Progenitor cell of endocrine pancreas (in vitro differentiated cells): ENCODE measurements around the gene TSPAN6. TPM values are rescaled to one million over a fixed set of nuclear protein-coding genes. Genes with fewer than 3 reads are reported as not detected.

Source experiments
- DNase-seq: peaks from one replicate; pipeline ENCODE4 v3.0.0; 2021; ENCODE audit warnings: low spot score; ENCODE audit not compliant: unreplicated experiment
- H3K27ac Mint-ChIP-seq: 2 replicates; pipeline ENCODE4 v1.8.0; 2021; ENCODE audit warnings: mild to moderate bottlenecking, moderate library complexity, mixed read lengths
- H3K27me3 Mint-ChIP-seq: 2 replicates; pipeline ENCODE4 v1.8.0; 2021; ENCODE audit warnings: mixed read lengths
- H3K36me3 Mint-ChIP-seq: 2 replicates; pipeline ENCODE4 v1.8.0; 2022; ENCODE audit warnings: mixed read lengths; ENCODE audit not compliant: insufficient read depth
- H3K4me1 Mint-ChIP-seq: 2 replicates; pipeline ENCODE4 v1.8.0; 2021; ENCODE audit warnings: low read depth, mixed read lengths
- H3K4me3 Mint-ChIP-seq: 2 replicates; pipeline ENCODE4 v1.8.0; 2021; ENCODE audit warnings: low read depth, mild to moderate bottlenecking, moderate library complexity, mixed read lengths
- H3K9me3 Mint-ChIP-seq: 2 replicates; pipeline ENCODE4 v1.8.0; 2021; ENCODE audit warnings: low read depth, mixed read lengths
- CTCF ChIP-seq: fragments of 200-600 bp; sonication (generic); IDR thresholded peaks from one replicate; pipeline ENCODE4 v1.5.0; 2021; ENCODE audit warnings: antibody characterized with exemption, mild to moderate bottlenecking; ENCODE audit not compliant: unreplicated experiment
- total RNA-seq: library from RNA; stranded (reverse); gene quantifications from 2 replicates; pipeline ENCODE4 v1.2.1, GENCODE V29; 2021

Gene TSPAN6
- total RNA-seq, 1 donor from 2014 or later = 167 TPM

GRCh38 chrX:100591256-100592051 lies 45.2 kb downstream of the TSPAN6 start:
- no peaks in the 10 kb centered on the region for H3K36me3 Mint-ChIP-seq
- peaks cover 7% of the 10 kb centered on the region for H3K9me3 Mint-ChIP-seq
- H3K27me3 Mint-ChIP-seq = no peaks in the 10 kb centered on the region
- no peak for TF ChIP-seq CTCF
- H3K27ac Mint-ChIP-seq = no peak overlapping the region
- peaks cover 6% of the 10 kb centered on the region for H3K4me1 Mint-ChIP-seq
- H3K4me3 Mint-ChIP-seq = no peak overlapping the region
- no peak for DNase-seq

- Mint-ChIP-seq H3K36me3 (no peaks in the 10 kb centered on the region), H3K27ac (no peak overlapping the region), H3K4me3 (no peak overlapping the region), H3K4me1 (peaks cover 8% of the 10 kb centered on the region), H3K9me3 (peaks cover 15% of the 10 kb centered on the region), H3K27me3 (no peaks in the 10 kb centered on the region)
- DNase-seq = no peak
- TF ChIP-seq CTCF = no peak
Observed at GRCh38 chrX:100587861-100588260, 48.7 kb downstream of the TSPAN6 start.

GRCh38 chrX:100586747-100587146 lies 49.9 kb downstream of the TSPAN6 start:
- H3K4me1 Mint-ChIP-seq = peaks cover 7% of the 10 kb centered on the region
- H3K27ac Mint-ChIP-seq = no peak overlapping the region
- H3K36me3 Mint-ChIP-seq = no peaks in the 10 kb centered on the region
- no peaks in the 10 kb centered on the region for H3K27me3 Mint-ChIP-seq
- no peak overlapping the region for H3K4me3 Mint-ChIP-seq
- no peak for TF ChIP-seq CTCF
- no peak for DNase-seq
- H3K9me3 Mint-ChIP-seq = peaks cover 22% of the 10 kb centered on the region

GRCh38 chrX:100584611-100585010 lies 52.0 kb downstream of the TSPAN6 start, which contains the start of gene TNMD:
TNMD (plus strand) TSS chrX:100584936; CDS start chrX:100585019, 83 bp downstream.
- Mint-ChIP-seq H3K9me3 (peaks cover 33% of the 10 kb centered on the region), H3K27ac (no peak within 1 kb of the TSS), H3K27me3 (no peaks in the 10 kb centered on the region), H3K4me3 (no peak within 1 kb of the TSS), H3K36me3 (no peaks in the 10 kb centered on the region), H3K4me1 (peaks cover 7% of the 10 kb centered on the region)
- no peak for TF ChIP-seq CTCF
- DNase-seq = no peak

Other genes with a start within 250 kb of the TSPAN6 start
- gene PCDH19, start 226.5 kb downstream of the TSPAN6 start, total RNA-seq = 33.3 and 47.5 TPM in 2 replicates
- gene TNMD, start 51.9 kb downstream of the TSPAN6 start, total RNA-seq = not detected in 2 replicates
- 0.24 and 0.38 TPM in 2 replicates for gene SRPX2, start 7.4 kb upstream of the TSPAN6 start, total RNA-seq
- 1.8 and 2.9 TPM in 2 replicates for gene SYTL4, start 95.3 kb upstream of the TSPAN6 start, total RNA-seq
- gene CSTF2, start 183.6 kb upstream of the TSPAN6 start, total RNA-seq = 20.2 and 22.7 TPM in 2 replicates
- not detected in 2 replicates for gene NOX1, start 237.6 kb upstream of the TSPAN6 start, total RNA-seq